GM18909 (cell line): ENCODE measurements around the gene LPCAT3.
"Not testable (repeated sequence)": the region's sequence is repeated elsewhere in the genome, so short reads cannot be mapped to it uniquely, and the experiment has no call there.

Source experiments
- ATAC-seq: cut with Tn5 transposase; IDR thresholded peaks from one replicate; pipeline ENCODE4 v1.9.1; 2021; ENCODE audit warnings: mild to moderate bottlenecking; ENCODE audit not compliant: unreplicated experiment, poor library complexity

Gene LPCAT3

DNA sequence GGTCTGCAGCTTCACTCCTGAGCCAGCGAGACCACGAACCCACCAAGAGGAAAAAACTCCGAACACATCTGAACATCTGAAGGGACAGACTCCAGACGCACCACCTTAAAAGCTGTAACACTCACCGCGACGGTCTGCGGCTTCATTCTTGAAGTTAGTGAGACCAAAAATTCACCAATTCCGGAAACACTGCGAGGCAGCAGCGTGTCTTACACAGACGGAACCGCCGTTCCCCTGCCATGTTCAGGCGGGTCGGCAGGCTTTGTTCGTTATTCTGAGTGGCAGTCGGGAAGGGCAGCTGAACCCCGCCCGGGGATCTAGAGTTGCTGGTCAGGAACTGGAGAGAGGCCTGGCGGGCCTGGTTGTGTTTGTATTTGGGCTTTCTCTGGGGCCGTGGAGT lies 20.3 kb upstream of the LPCAT3 start:
- ATAC-seq: no peak

DNA sequence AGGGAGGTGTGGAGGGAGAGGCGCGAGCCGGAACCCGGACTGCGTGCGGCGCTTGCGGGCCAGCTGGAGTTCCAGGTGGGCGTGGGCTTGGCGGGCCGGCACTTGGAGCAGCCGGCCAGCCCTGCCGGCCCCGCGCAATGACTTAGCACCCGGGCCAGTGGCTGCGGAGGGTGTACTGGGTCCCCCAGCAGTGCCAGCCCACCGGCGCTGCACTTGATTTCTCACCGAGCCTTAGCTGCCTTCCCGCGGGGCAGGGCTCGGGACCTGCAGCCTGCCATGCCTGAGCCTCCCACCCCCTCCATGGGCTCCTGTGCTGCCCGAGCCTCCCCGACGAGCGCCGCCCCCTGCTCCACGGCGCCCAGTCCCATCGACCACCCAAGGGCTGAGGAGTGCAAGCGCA lies 19.1 kb upstream of the LPCAT3 start:
- not testable (repeated sequence) for ATAC-seq

DNA sequence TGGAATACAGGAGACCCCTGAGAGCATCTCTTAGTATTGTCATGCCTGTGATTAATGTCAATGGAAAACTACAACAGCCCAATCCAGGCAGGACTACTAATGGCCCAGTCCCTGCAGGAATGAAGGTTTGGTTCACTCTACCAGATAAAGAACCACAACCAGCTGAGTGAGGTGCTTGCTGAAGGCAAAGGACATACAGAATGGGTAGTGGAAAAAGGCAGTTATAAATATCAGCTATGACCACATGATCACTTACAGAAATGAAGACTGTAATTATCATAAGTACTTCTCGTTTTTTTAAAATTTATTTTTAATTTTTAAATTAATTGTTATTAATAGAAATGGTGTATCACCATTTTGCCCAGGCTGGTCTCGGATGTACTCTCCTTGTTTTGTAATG lies 17.2 kb upstream of the LPCAT3 start:
- no peak for ATAC-seq

DNA sequence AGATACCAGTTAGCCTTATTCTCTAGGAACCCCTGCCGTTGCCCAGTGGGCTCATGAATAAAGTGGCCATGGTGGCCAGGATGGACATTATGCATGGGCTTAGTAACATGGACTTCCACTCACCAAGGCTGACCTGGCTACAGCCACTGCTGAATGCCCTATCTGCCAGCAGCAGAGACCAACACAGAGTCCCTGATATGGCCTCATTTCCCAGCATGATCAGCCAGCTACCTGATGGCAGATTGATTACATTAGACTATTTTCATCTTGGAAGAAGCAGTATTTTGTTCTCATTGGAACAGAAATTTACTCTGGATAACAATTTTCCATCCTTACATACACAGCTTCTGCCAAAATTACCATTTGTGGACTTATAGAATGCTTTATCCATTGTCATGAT lies 16.2 kb upstream of the LPCAT3 start:
- no peak for ATAC-seq

DNA sequence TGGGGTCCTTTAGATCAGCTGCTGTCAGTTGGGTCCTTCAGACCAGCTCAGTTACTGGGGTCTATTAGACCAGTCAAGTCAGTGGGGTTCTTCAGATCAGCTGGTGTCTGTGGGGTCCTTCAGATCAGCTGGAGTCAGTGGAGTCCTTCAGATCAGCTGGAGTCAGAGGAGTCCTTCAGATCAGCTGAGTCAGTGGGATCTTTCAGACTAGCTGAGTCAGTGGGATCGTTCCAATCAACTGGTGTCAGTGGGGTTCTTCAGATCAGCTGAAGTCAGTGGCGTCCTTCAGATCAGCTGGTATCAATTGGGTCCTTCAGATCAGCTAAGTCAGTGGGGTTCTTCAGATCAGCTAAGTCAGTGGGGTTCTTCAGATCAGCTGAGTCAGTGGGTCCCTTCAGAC lies 14.7 kb upstream of the LPCAT3 start:
- no peak for ATAC-seq

DNA sequence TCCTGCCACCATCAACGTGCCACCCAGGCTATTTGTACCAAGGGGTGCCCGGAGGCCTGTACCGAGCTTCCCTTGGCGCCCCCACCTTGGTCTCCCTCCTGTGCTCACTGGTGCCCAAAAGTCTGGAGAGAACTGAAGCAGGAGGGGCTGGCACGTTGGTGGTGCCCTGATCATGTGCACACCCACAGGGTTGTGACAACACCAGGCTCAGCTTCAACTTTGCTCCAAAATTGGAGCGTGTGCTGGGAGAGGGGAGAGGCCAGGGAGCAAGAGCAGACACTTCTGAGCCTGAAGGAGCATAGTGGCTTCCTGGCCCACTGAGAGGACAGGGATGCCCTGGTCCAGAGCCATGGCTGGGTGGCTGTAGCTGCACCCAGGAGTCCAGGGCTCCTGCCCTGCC lies 13.0 kb upstream of the LPCAT3 start:
- no peak for ATAC-seq

DNA sequence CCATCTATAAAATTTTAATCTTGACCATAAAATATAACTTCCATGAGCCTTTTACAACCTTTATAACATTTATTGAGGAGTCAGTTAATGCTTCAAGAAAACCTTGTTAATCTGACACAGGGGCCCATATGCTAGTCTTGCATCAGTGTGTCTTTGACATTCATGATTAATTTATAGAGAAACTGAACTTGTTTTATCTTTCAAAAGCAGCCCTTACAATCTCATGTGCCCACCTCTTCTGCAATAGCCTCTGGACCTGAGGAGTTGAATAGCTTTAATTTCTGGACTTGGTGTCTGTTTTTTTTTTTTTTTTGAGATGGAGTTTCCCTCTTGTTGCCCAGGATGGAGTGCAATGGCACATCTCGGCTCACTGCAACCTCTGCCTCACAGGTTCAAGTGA lies 8.6 kb upstream of the LPCAT3 start:
- ATAC-seq: no peak

DNA sequence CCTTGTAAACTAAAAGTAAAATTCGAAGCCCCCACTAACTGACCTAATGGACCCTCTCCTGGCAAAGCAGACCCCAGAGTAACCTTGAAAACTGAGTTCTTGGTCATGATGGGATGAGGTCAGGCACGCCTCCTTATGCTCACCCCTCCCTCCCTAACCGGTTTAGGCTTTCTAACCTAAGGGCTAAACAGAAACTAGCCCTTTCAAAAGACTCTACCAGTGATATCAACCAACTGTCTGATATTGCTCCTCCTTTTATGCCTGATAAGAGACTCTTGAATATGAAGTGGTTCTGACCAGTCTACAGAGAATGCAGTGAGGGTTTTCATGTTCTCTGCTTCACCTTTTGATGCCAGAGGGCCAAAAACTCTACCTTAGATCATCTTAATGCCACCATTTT lies 4.8 kb upstream of the LPCAT3 start:
- ATAC-seq: no peak

DNA sequence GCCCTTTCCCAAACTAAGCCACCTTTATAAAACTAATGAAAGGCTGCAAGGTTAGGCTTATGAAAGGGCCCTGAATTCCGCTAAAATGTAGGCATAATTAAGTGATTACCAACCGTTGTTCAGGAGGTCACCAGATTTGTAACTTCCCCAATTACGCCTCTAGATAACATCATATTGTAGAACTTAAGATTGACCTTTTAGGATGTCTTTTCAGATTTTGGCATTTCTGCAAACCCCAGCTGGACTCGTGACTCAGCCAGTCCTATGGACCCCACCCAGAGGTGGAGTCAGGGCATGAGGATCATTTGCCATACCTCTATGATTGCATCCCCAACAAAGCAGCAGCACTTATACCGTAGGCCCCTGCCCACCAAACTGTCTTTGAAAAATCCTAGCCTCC lies 3.7 kb upstream of the LPCAT3 start:
- no peak for ATAC-seq

DNA sequence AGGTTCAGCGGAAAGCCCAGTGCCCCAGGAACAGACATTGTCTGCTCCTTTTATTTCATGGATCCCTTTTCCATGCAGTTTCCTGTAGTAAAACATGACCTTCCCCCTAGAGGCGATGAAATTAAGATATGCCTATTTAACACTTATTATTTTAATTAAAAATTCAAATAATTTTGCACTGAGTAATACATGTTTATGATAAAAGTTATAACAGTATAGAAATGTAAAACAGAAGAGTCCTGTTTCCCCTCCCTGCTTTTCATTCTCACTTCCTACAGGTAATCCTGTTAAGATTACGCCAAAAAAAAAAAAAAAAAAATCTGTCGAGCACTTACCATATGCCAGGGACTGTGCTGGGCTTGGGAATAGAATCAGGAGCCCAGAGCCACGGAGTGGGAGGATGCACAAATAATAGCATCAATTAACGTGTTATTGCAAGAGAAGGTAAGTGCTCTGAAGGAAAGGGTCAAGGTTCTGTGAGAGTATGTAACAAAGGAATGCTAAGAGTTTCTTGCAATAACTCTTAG lies 830 bp upstream of the LPCAT3 start:
- no peak for ATAC-seq

DNA sequence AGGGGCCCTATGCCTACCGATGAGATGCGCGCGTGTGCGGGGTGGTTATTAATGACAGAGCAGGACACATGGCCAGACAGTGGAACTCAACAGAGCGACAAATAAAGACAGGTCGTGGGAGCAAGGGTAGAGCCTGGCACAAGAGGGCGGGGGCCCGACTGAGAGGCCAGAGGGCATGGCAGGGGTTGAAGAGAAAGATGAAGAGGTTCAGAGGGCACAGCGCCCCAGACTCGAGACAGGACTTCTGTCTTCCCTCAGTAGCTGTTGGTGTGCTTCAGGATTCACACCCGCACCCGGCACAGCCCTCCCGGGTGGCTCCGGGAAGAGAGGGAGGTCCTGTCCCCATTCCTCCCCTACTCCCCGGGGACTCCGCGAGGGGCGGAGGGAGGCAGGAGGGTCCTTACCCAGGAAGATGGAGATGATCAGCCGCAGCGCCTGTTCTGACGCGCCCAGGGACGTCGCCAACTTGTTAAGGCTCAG lies 366 bp downstream of the LPCAT3 start:
- ATAC-seq: peak; percentile 35

DNA sequence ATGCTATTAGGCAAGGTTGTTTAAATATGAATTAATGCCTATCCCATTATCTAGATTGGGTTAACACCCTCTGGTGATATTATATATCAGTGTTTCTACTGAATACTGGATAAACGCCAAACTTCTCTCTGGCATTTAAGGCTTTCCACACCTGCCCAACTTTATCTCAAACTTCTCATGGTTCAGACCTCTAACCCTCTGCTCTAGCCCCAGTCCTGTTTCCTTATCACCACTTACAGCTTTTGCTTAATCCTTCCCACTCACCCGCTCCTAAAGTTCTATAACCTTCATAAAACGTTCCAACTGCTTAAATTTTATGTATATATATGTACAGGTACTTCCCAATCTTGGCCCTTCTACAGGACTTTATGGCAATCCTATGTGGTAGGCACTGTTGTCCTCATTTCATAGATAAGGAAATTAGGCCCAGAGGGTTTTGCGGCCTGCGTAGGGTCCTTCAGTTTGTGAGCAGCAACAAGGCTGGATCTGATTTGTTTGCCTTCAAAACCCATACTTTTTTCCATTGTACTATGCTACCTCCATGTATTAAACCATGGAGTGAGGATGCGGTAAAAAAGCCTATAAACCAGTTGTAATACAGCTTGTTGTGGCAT lies 1.2 kb downstream of the LPCAT3 start:
- ATAC-seq: no peak

DNA sequence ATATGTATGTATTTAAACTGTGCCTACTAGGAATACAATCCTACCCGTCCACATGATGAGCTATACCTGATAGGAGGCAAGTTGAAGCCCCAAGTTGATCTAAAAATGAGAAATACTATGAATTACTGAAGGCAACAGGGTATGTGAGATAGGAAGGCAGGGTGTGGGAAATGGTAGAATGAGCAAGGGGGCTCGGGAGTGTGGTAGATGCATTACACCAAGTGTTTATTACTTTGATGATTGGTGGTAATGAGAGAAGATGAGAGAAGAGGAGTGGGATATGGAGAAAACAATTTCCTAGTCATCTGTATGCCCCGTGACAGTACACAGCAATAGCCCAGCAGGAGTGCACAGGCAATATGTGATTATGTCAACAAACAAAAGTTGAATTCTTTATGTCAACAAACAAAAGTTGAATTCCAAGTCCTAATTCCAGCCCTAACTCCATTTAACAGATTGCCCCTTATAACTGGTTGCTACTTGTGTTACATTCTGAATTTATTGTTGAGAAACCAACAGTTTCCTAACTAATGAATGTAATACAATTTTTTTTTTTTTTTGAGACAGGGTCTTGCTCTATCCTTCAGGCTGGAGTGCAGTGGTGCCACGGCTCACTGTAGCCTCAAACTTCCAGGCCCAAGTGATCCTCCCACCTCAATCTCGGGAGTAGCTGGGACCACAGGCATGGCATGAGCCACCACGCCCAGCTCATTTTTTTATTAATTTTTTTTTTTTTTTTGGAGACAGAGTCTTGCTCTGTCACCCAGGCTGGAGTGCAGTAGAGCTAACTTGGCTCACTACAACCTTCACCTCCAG lies 2.5 kb downstream of the LPCAT3 start:
- ATAC-seq: no peak

DNA sequence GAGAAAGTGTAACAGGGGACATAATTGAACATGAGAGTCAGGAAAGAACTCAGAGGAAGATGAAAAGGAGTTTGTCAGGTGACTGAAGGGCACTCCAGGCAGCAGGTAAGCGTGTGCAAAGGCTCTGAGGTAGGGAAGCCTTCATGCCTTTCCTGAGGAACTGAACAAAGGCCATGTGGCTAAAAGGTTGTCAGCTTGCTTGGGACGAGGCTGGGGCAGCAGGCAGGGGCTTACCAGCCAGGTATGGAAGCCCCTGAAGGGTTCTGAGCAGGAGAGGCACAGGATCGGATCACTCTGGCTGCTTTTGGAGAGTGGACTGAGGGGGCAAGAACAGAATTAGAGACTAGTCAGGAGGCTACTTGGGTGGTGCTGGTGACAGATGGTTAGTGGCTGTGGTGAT lies 5.2 kb downstream of the LPCAT3 start:
- no peak for ATAC-seq

DNA sequence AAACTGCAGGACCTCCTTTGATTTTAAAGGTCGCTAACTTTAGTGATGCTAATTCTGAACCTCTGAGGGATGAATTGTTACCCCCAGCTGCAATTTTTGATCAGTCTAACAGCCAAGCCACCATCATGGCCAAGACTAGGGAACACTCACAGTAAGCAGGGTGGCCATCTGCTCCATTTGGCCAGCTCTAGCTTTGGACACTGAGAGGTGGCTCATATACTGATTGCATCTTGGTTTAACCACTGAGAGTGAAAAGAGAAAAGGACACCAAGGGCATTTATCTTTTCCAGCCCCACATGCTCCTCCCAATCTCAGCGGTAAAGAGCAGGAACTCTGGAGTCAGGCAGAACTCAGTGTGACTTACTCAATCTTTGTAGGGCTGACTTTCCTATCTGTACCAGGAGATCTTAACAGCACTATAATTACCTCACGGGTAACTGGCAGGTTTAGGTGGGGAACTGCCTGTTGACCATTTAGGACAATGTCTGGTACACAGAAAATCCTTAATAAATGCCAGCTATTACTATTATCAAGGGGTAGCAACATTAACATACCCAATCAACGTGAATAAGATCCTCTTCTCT lies 6.2 kb downstream of the LPCAT3 start:
- no peak for ATAC-seq

DNA sequence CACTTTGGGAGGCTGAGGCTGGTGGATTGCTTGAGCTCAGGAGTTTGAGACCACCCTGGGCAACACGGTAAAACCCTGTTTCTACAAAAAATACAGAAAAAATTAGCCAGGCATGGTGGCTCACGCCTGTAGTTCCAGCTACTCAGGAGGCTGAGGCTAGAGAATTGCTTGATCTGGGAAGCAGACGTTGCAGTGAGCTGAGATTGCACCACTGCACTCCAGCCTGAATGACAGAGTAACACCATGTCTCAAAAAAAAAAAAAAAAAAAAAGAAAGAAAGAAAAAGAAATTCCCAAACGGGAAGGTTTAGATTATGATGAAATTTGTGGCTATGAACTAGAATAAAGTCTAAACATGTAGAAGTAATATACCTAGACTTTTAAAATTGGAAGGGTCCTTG lies 6.9 kb downstream of the LPCAT3 start:
- ATAC-seq: not testable (repeated sequence)

DNA sequence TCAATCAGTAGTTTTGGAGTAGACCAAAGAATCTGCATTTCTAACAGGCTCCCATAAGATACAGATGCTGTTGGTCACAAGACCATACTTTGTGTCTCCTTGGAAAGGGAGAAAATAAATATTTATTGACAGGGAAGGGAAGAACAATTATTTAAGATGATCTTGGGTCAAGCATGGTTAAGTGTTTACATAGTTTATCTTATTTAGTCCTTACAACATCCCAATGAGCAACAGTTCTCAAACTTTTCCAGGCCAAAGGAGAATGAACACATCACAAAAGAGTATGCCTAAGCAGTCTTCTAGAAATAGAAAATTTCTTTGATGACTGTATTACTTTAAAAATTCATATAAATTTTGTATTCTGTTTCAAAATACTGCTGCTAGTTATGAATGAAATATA lies 8.8 kb downstream of the LPCAT3 start:
- ATAC-seq: no peak

DNA sequence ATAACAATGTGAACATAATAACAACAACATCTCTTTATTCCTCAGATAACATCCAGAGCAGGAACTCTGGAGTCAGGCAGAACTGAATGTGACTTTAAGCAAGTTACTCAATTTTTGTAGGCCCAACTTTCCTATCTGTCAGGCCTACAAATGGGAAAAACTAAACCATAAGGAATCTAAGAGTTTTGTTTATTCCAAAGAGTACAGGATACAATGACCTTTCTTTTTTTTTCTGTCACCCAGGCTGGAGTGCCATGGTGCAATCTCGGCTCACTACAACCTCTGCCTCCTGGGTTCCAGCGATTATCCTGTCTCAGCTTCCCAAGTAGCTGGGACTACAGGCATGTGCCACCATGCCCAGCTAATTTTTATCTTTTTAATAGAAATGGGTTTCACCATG lies 9.4 kb downstream of the LPCAT3 start:
- no peak for ATAC-seq

DNA sequence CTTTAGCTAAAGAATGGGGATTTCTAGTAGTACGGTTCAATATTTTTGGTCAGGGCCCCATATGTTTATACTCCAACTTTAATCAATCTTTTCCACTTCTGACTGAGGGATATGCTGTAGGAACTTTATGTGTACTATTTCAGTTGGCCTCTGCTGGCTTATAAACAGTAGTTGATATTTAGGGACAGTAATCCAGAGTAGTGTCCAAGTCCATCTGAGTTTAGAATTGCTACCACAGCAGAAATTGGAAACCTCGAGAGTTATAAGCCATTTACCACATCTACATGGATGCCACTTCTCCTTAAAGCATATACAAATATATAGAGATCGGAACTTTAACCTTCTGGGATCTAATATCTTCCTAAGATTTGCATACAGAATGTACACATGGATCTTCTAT lies 11.6 kb downstream of the LPCAT3 start:
- no peak for ATAC-seq

DNA sequence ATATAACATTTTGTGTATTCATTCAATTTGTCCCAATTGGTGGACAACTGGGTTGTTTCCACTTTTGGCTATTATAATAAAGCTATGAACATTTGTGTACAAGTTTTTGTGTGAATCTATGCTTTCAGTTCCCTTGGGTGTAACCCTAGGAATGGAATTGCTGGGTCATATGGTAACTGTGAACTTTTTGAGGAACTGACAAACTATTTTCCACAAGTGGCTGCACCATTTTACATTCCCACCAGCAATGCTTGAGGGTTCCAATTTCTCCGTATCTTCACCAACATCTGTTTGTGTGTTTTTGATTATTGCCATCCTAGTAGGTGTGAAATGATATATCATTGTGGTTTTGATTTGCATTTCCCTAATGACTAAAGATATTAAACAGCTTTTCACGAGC lies 13.0 kb downstream of the LPCAT3 start:
- no peak for ATAC-seq

DNA sequence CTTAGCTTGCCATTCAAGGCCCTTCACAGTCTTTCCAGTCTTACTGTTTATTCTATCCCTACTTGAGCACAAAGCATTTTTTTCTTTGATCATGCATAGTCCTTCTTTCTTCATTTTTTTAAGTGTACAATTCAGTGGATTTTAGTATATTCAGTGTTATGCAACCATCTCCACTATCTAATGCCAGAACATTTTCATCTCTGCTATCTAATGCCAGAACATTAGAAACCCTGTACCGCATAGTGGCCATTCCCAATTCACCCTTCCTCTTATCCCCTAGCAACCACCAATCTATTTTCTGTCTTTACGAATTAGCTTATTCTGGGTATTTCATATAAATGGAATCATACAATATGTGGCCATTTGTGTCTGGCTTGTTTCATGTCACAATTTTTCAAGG lies 13.4 kb downstream of the LPCAT3 start:
- ATAC-seq: no peak
